Mucosa of descending colon (tissue), 3 donors: ENCODE results near the gene ZBTB42. TPM values are rescaled to one million over a fixed set of nuclear protein-coding genes. Genes with fewer than 3 reads are reported as not detected.

ENCODE experiments used
- ATAC-seq: fragments of 200-7000 bp; cut with Tn5 transposase; one replicate; pipeline ENCODE4 v1.9.1; 2020; ENCODE audit warnings: mild to moderate bottlenecking, moderate library complexity
- DNase-seq, 3 donors: peaks; one replicate each; pipeline ENCODE4 v3.0.0-alpha.2; 2020
- H3K36me3 ChIP-seq: fragments of 200-600 bp; one replicate; pipeline ENCODE4 v1.8.0; 2021; ENCODE audit warnings: low read depth, mild to moderate bottlenecking
- H3K4me1 ChIP-seq: fragments of 200-600 bp; one replicate; pipeline ENCODE4 v1.8.0; 2021; ENCODE audit warnings: low read depth, mild to moderate bottlenecking
- H3K4me3 ChIP-seq: fragments of 200-600 bp; one replicate; pipeline ENCODE4 v1.8.0; 2021; ENCODE audit warnings: mild to moderate bottlenecking
- H3K9me3 ChIP-seq: fragments of 200-600 bp; one replicate; pipeline ENCODE4 v1.8.0; 2021; ENCODE audit warnings: mild to moderate bottlenecking
- CTCF ChIP-seq: fragments of 200-600 bp; IDR thresholded peaks from one replicate; pipeline ENCODE4 v1.8.0; 2022; ENCODE audit warnings: antibody characterized with exemption, mild to moderate bottlenecking
- intact Hi-C, 2 donors: fragments of 100-400 bp; cut with DNase I in 1 of 2; cut with micrococcal nuclease in 1 of 2; formaldehyde crosslinking; loops; one replicate each; pipeline versions ENCODE4 v1.11.0 to v1.11.1; 2022; cut with DNase I, micrococcal nuclease
- total RNA-seq, 3 donors: library from RNA; stranded (reverse); fragmentation: NEBNext Ultra II Directional in 2 of 3; extraction: Animal tissue kit (Norgen Biotek cat#: 25700) in 2 of 3; gene quantifications; one replicate each; pipeline versions ENCODE4 v1.2.1 to v1.2.4, GENCODE V29; 2021 to 2023
- donor health status: DM: no; HTN: no; CAD: no; lungs with moderate emphysema.
- donor health status: DM: no; HTN: no; CAD: no.
- donor health status: DM: no; HTN: yes; CAD: no.

ZBTB42 gene
- total RNA-seq, 3 donors from 2014 or later: 6.5 to 10.6 (median 7.8) TPM

GRCh38 chr14:104789752-104790743 is 10.9 kb upstream of the ZBTB42 start:
- H3K4me1 ChIP-seq: peaks cover 19% of the 10 kb centered on the region
- H3K9me3 ChIP-seq: no peaks in the 10 kb centered on the region
- no peaks in the 10 kb centered on the region for H3K36me3 ChIP-seq
- intact Hi-C loops: no loop called here
- H3K4me3 ChIP-seq: no peak overlapping the region
- no peak for ATAC-seq
- no peak for TF ChIP-seq CTCF
- DNase-seq: no peak

GRCh38 chr14:104791425-104791824 is 9.5 kb upstream of the ZBTB42 start:
- no peaks in the 10 kb centered on the region for H3K9me3 ChIP-seq
- TF ChIP-seq CTCF: no peak
- H3K36me3 ChIP-seq: no peaks in the 10 kb centered on the region
- intact Hi-C loops: no loop called here
- H3K4me3 ChIP-seq: no peak overlapping the region
- DNase-seq: no peak
- no peak for ATAC-seq
- peaks cover 25% of the 10 kb centered on the region for H3K4me1 ChIP-seq

- intact Hi-C loops: no loop called here
- H3K9me3 ChIP-seq: no peaks in the 10 kb centered on the region
- no peak for DNase-seq
- H3K36me3 ChIP-seq: no peaks in the 10 kb centered on the region
- no peak for TF ChIP-seq CTCF
- ATAC-seq: no peak
- no peak overlapping the region for H3K4me3 ChIP-seq
- peaks cover 29% of the 10 kb centered on the region for H3K4me1 ChIP-seq
Observed at GRCh38 chr14:104792101-104792884, 8.6 kb upstream of the ZBTB42 start.

GRCh38 chr14:104792945-104793702 is 7.8 kb upstream of the ZBTB42 start:
- ATAC-seq (no peak), DNase-seq (no peak)
- no peaks in the 10 kb centered on the region for H3K36me3 ChIP-seq
- no peaks in the 10 kb centered on the region for H3K9me3 ChIP-seq
- H3K4me1 ChIP-seq: peaks cover 37% of the 10 kb centered on the region
- TF ChIP-seq CTCF: no peak
- intact Hi-C loops: no loop called here
- H3K4me3 ChIP-seq: no peak overlapping the region

GRCh38 chr14:104793703-104793959 is 7.3 kb upstream of the ZBTB42 start:
- H3K36me3 ChIP-seq: no peaks in the 10 kb centered on the region
- no peak for TF ChIP-seq CTCF
- intact Hi-C loops: no loop called here
- H3K9me3 ChIP-seq: no peaks in the 10 kb centered on the region
- H3K4me3 ChIP-seq: no peak overlapping the region
- ATAC-seq (no peak), DNase-seq (no peak)
- peaks cover 40% of the 10 kb centered on the region for H3K4me1 ChIP-seq
